ENCODE measurements around the gene TUBA3D.
"Not testable (repeated sequence)": the region's sequence is repeated elsewhere in the genome, so short reads cannot be mapped to it uniquely, and the experiment has no call there.

Gene TUBA3D

GRCh38 chr2:131517106-131517831, 41.4 kb downstream of the TUBA3D start:
- Histone ChIP-seq H2BK120ac (ENCODE audit: insufficient read depth, low read length, poor library complexity) (no peak overlapping the region), H3K14ac (ENCODE audit: low read length) (no peak overlapping the region), H2BK12ac (ENCODE audit: low read length) (no peak overlapping the region), H4K8ac (ENCODE audit: low read depth, low read length) (no peak overlapping the region), H3K79me1 (ENCODE audit: low read length) (no peaks in the 10 kb centered on the region), H3K9me3 (ENCODE audit: insufficient read depth, low read depth, low read length) (no peaks in the 10 kb centered on the region), H2BK5ac (ENCODE audit: low read depth, low read length, poor library complexity) (no peak overlapping the region), H3K4ac (ENCODE audit: low read depth, low read length) (no peak overlapping the region), H3K36me3 (ENCODE audit: control insufficient read depth in 1 of 2, insufficient read depth in 2 of 2, low read length in 2 of 2) (peaks cover 48 to 49% of the 10 kb centered on the region in 2 experiments), H4K91ac (ENCODE audit: low read depth, low read length) (no peak overlapping the region), H3K9ac (ENCODE audit: low read length) (no peak overlapping the region), H3K4me2 (ENCODE audit: low read length) (no peak overlapping the region), H3K79me2 (ENCODE audit: control insufficient read depth, insufficient read depth, low read length, poor library complexity) (no peaks in the 10 kb centered on the region), H3K4me3 (ENCODE audit: low read depth, low read length) (no peak overlapping the region), H3K23ac (ENCODE audit: low read length) (no peak overlapping the region), H4K12ac (ENCODE audit: low read depth, low read length) (no peak overlapping the region), H3K4me1 (ENCODE audit: control insufficient read depth in 1 of 2, insufficient read depth in 2 of 2, low read length in 2 of 2) (no peaks in the 10 kb centered on the region), H3K18ac (ENCODE audit: low read length) (no peak overlapping the region), H2AK5ac (ENCODE audit: low read length) (no peak overlapping the region), H2AFZ (ENCODE audit: insufficient read depth, low read length, poor library complexity) (no peak overlapping the region), H3K27ac (ENCODE audit: low read depth, low read length) (no peak overlapping the region), H3K27me3 (ENCODE audit: insufficient read depth, low read length) (no peaks in the 10 kb centered on the region)
- no peak for DNase-seq
- no CpG with 5 or more reads among the region's 17 CpGs for WGBS (ENCODE audit: extremely low coverage, insufficient coverage, insufficient read length)

- not testable (repeated sequence) for H3K14ac ChIP-seq (ENCODE audit: low read length); H3K79me1 ChIP-seq (ENCODE audit: low read length); H2AK5ac ChIP-seq (ENCODE audit: low read length); H3K9ac ChIP-seq (ENCODE audit: low read length); DNase-seq; H3K27me3 ChIP-seq (ENCODE audit: insufficient read depth, low read length); H4K91ac ChIP-seq (ENCODE audit: low read depth, low read length); H3K23ac ChIP-seq (ENCODE audit: low read length); H2BK5ac ChIP-seq (ENCODE audit: low read depth, low read length, poor library complexity); H3K4me1 ChIP-seq (ENCODE audit: control insufficient read depth in 1 of 2, insufficient read depth in 2 of 2, low read length in 2 of 2); H3K27ac ChIP-seq (ENCODE audit: low read depth, low read length); H3K4me3 ChIP-seq (ENCODE audit: low read depth, low read length); H3K4ac ChIP-seq (ENCODE audit: low read depth, low read length); H3K9me3 ChIP-seq (ENCODE audit: insufficient read depth, low read depth, low read length); H3K79me2 ChIP-seq (ENCODE audit: control insufficient read depth, insufficient read depth, low read length, poor library complexity); H4K12ac ChIP-seq (ENCODE audit: low read depth, low read length); H2BK12ac ChIP-seq (ENCODE audit: low read length); H2BK120ac ChIP-seq (ENCODE audit: insufficient read depth, low read length, poor library complexity); H3K4me2 ChIP-seq (ENCODE audit: low read length); H4K8ac ChIP-seq (ENCODE audit: low read depth, low read length); H3K18ac ChIP-seq (ENCODE audit: low read length); H2AFZ ChIP-seq (ENCODE audit: insufficient read depth, low read length, poor library complexity)
- WGBS (ENCODE audit: extremely low coverage, insufficient coverage, insufficient read length) = no CpG with 5 or more reads among the region's 16 CpGs
- peaks cover 45% of the 10 kb centered on the region in 2 experiments for H3K36me3 ChIP-seq (ENCODE audit: control insufficient read depth in 1 of 2, insufficient read depth in 2 of 2, low read length in 2 of 2)
These were observed 41.9 kb downstream of the TUBA3D start for GRCh38 chr2:131517856-131518255.

GRCh38 chr2:131518531-131518930, 42.6 kb downstream of the TUBA3D start:
- not testable (repeated sequence) for H3K23ac ChIP-seq (ENCODE audit: low read length); H3K9me3 ChIP-seq (ENCODE audit: insufficient read depth, low read depth, low read length); H2BK12ac ChIP-seq (ENCODE audit: low read length); H2AK5ac ChIP-seq (ENCODE audit: low read length); DNase-seq; H2BK120ac ChIP-seq (ENCODE audit: insufficient read depth, low read length, poor library complexity); H3K27ac ChIP-seq (ENCODE audit: low read depth, low read length); H2BK5ac ChIP-seq (ENCODE audit: low read depth, low read length, poor library complexity); H3K14ac ChIP-seq (ENCODE audit: low read length); H3K27me3 ChIP-seq (ENCODE audit: insufficient read depth, low read length); H3K18ac ChIP-seq (ENCODE audit: low read length); H3K9ac ChIP-seq (ENCODE audit: low read length); H4K8ac ChIP-seq (ENCODE audit: low read depth, low read length); H3K79me1 ChIP-seq (ENCODE audit: low read length); H3K4me1 ChIP-seq (ENCODE audit: control insufficient read depth in 1 of 2, insufficient read depth in 2 of 2, low read length in 2 of 2); H2AFZ ChIP-seq (ENCODE audit: insufficient read depth, low read length, poor library complexity); H3K4me3 ChIP-seq (ENCODE audit: low read depth, low read length); H4K91ac ChIP-seq (ENCODE audit: low read depth, low read length); H3K79me2 ChIP-seq (ENCODE audit: control insufficient read depth, insufficient read depth, low read length, poor library complexity); H3K4ac ChIP-seq (ENCODE audit: low read depth, low read length); H4K12ac ChIP-seq (ENCODE audit: low read depth, low read length); H3K4me2 ChIP-seq (ENCODE audit: low read length)
- peaks cover 41 to 44% of the 10 kb centered on the region in 2 experiments for H3K36me3 ChIP-seq (ENCODE audit: control insufficient read depth in 1 of 2, insufficient read depth in 2 of 2, low read length in 2 of 2)
- whole genome bisulfite sequencing (ENCODE audit: extremely low coverage, insufficient coverage, insufficient read length) = no CpG with 5 or more reads among the region's 11 CpGs

GRCh38 chr2:131519466-131519865, 43.5 kb downstream of the TUBA3D start:
- H2BK5ac ChIP-seq (ENCODE audit: low read depth, low read length, poor library complexity) = no peak overlapping the region

More at GRCh38 chr2:131519466-131519865, 43.5 kb downstream of the TUBA3D start:
- no peak overlapping the region for H4K91ac ChIP-seq (ENCODE audit: low read depth, low read length)
- no peak overlapping the region for H3K27ac ChIP-seq (ENCODE audit: low read depth, low read length)
- peaks cover 33 to 36% of the 10 kb centered on the region in 2 experiments for H3K36me3 ChIP-seq (ENCODE audit: control insufficient read depth in 1 of 2, insufficient read depth in 2 of 2, low read length in 2 of 2)
- H3K23ac ChIP-seq (ENCODE audit: low read length) = no peak overlapping the region
- H3K4me3 ChIP-seq (ENCODE audit: low read depth, low read length) = no peak overlapping the region
- no peak overlapping the region for H2BK120ac ChIP-seq (ENCODE audit: insufficient read depth, low read length, poor library complexity)
- no peak overlapping the region for H3K9ac ChIP-seq (ENCODE audit: low read length)
- H3K4me2 ChIP-seq (ENCODE audit: low read length) = no peak overlapping the region
- no peak overlapping the region for H4K8ac ChIP-seq (ENCODE audit: low read depth, low read length)
- no peak overlapping the region for H4K12ac ChIP-seq (ENCODE audit: low read depth, low read length)
- H2AK5ac ChIP-seq (ENCODE audit: low read length) = no peak overlapping the region
- H3K18ac ChIP-seq (ENCODE audit: low read length) = no peak overlapping the region
- no CpG with 5 or more reads among the region's 15 CpGs for WGBS (ENCODE audit: extremely low coverage, insufficient coverage, insufficient read length)
- H3K4ac ChIP-seq (ENCODE audit: low read depth, low read length) = no peak overlapping the region
- DNase-seq = no peak
- H3K79me2 ChIP-seq (ENCODE audit: control insufficient read depth, insufficient read depth, low read length, poor library complexity) = no peaks in the 10 kb centered on the region
- H3K14ac ChIP-seq (ENCODE audit: low read length) = no peak overlapping the region
- no peaks in the 10 kb centered on the region for H3K27me3 ChIP-seq (ENCODE audit: insufficient read depth, low read length)
- no peaks in the 10 kb centered on the region for H3K79me1 ChIP-seq (ENCODE audit: low read length)
- no peak overlapping the region for H2BK12ac ChIP-seq (ENCODE audit: low read length)
- H3K4me1 ChIP-seq (ENCODE audit: control insufficient read depth in 1 of 2, insufficient read depth in 2 of 2, low read length in 2 of 2) = no peaks in the 10 kb centered on the region
- no peaks in the 10 kb centered on the region for H3K9me3 ChIP-seq (ENCODE audit: insufficient read depth, low read depth, low read length)
- H2AFZ ChIP-seq (ENCODE audit: insufficient read depth, low read length, poor library complexity) = no peak overlapping the region
